ENCODE results near the gene PIGT. TPM values are rescaled to one million over a fixed set of nuclear protein-coding genes. Genes with fewer than 3 reads are reported as not detected.
"Not testable (repeated sequence)": the region's sequence is repeated elsewhere in the genome, so short reads cannot be mapped to it uniquely, and the experiment has no call there.

Gene PIGT
- total and polyA plus RNA-seq, 2 of the 4 experiments (the other 2 are of a cell fraction): 31.2 to 145 TPM

DNA sequence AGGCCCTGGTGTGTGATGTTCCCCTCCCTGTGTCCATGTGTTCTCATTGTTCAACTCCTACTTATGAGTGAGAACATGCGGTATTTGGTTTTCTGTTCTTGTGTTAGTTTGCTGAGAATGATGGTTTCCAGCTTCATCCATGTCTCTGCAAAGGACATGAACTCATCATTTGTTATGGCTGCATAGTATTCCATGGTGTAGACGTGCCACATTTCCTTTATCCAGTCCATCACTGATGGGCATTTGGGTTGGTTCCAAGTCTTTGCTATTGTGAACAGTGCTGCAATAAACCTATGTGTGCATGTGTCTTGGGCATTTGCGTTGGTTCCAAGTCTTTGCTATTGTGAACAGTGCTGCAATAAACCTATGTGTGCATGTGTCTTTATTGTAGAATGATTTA is 56.3 kb downstream of the PIGT start:
- H4K5ac ChIP-seq (ENCODE audit: low read depth, low read length); H3K27ac ChIP-seq (ENCODE audit: insufficient read depth, low read length); H2AK5ac ChIP-seq (ENCODE audit: low read depth, low read length); H3K18ac ChIP-seq (ENCODE audit: low read depth, low read length); H3K79me1 ChIP-seq (ENCODE audit: low read depth in 1 of 2, low read length in 2 of 2); DNase-seq; H2BK15ac ChIP-seq (ENCODE audit: low read depth, low read length); H3K4me1 ChIP-seq (ENCODE audit: control insufficient read depth, insufficient read depth, low read length); H3K9me3 ChIP-seq (ENCODE audit: control insufficient read depth, insufficient read depth, low read length); dilution Hi-C loops (cut with HindIII; ENCODE audit: low sequenced_read_pairs, unreplicated experiment); H3K9me1 ChIP-seq (ENCODE audit: insufficient read depth, low read length); H3K56ac ChIP-seq (ENCODE audit: extremely low read depth, insufficient read depth, low read length); in situ Hi-C loops (cut with MboI; ENCODE audit: low sequenced_read_pairs); BruUV-seq (replicated peaks); H2BK20ac ChIP-seq (ENCODE audit: low read depth, low read length); intact Hi-C loops (cut with micrococcal nuclease); H3K14ac ChIP-seq (replicated peaks; ENCODE audit: low read depth, low read length); CTCF ChIA-PET; H3K4me2 ChIP-seq (ENCODE audit: low read depth, low read length); H4K8ac ChIP-seq (ENCODE audit: low read depth in 2 of 2, low read length in 2 of 2); H3K36me3 ChIP-seq (ENCODE audit: control insufficient read depth, insufficient read depth, low read length); H3K4me3 ChIP-seq (ENCODE audit: insufficient read depth, low read depth, low read length); H4K20me1 ChIP-seq (ENCODE audit: insufficient read depth, low read length); H2AFZ ChIP-seq (replicated peaks; ENCODE audit: low read length, poor library complexity); H3K23ac ChIP-seq (ENCODE audit: low read depth, low read length); H2BK5ac ChIP-seq (ENCODE audit: low read depth, low read length, poor library complexity, severe bottlenecking); H3K4ac ChIP-seq (ENCODE audit: low read depth, low read length); H3K9ac ChIP-seq (ENCODE audit: low read depth, low read length); H2AK9ac ChIP-seq (replicated peaks; ENCODE audit: low read depth, low read length, poor library complexity); POLR2A ChIA-PET (ENCODE audit: unreplicated experiment); H4K91ac ChIP-seq (ENCODE audit: insufficient read depth, low read depth, low read length); H2BK120ac ChIP-seq (ENCODE audit: low read depth, low read length); ATAC-seq (ENCODE audit: low read depth): not testable (repeated sequence)
- no CpG with 5 or more reads among the region's 3 CpGs for WGBS, 2 experiments (ENCODE audit: extremely low coverage in 2 of 2, insufficient read length in 1 of 2)
- H3K27me3 ChIP-seq (ENCODE audit: control insufficient read depth, insufficient read depth, low read length): peaks cover 41% of the 10 kb centered on the region

Small RNA genes lying within 50 kb of the gene (microRNA-seq; reads per million reads assigned to microRNA genes)
- gene MIR6812 (ENCODE audit: insufficient read depth in 1 of 2, insufficient read length in 1 of 2, unreplicated experiment in 1 of 2): 0.37 to 1.0 reads per million in 2 experiments

Small RNA genes lying within 50 kb of the gene (small RNA-seq; reads per million reads assigned to genes)
- gene MIR6812: 0 reads per million in 5 experiments

Other genes with a start within 250 kb of the PIGT start
- gene PI3, start 241.2 kb upstream of the PIGT start, total RNA-seq (2012; rRNA removed): not detected in 2 replicates
- gene PI3, start 241.2 kb upstream of the PIGT start, polyA plus RNA-seq (2012; rRNA removed): not detected in 2 replicates
- not detected in 2 replicates for gene SEMG1, start 209.1 kb upstream of the PIGT start, total RNA-seq (2012; rRNA removed)
- gene SEMG1, start 209.1 kb upstream of the PIGT start, polyA plus RNA-seq (2012; rRNA removed): not detected in 2 replicates
- gene SEMG2, start 194.8 kb upstream of the PIGT start, total RNA-seq (2012; rRNA removed): not detected in 2 replicates
- not detected in 2 replicates for gene SEMG2, start 194.8 kb upstream of the PIGT start, polyA plus RNA-seq (2012; rRNA removed)
- not detected in 2 replicates for gene SLPI, start 161.6 kb upstream of the PIGT start, total RNA-seq (2012; rRNA removed)
- gene SLPI, start 161.6 kb upstream of the PIGT start, polyA plus RNA-seq (2012; rRNA removed): not detected in 2 replicates
- not detected in 2 replicates for gene RBPJL, start 109.3 kb upstream of the PIGT start, total RNA-seq (2012; rRNA removed)
- gene RBPJL, start 109.3 kb upstream of the PIGT start, polyA plus RNA-seq (2012; rRNA removed): not detected in 2 replicates
- gene MATN4, start 107.8 kb upstream of the PIGT start, total RNA-seq (2012; rRNA removed): not detected in 2 replicates
- 0.12 and 0.13 TPM in 2 replicates for gene MATN4, start 107.8 kb upstream of the PIGT start, polyA plus RNA-seq (2012; rRNA removed)
- 265 and 275 TPM in 2 replicates for gene SDC4, start 67.7 kb upstream of the PIGT start, total RNA-seq (2012; rRNA removed)
- gene SDC4, start 67.7 kb upstream of the PIGT start, polyA plus RNA-seq (2012; rRNA removed): 181 and 203 TPM in 2 replicates
- gene SYS1, start 53.0 kb upstream of the PIGT start, total RNA-seq (2012; rRNA removed): 12.9 and 16.7 TPM in 2 replicates
- gene SYS1, start 53.0 kb upstream of the PIGT start, polyA plus RNA-seq (2012; rRNA removed): 24.6 and 29.2 TPM in 2 replicates
- not detected in 2 replicates for gene TP53TG5, start 37.8 kb upstream of the PIGT start, total RNA-seq (2012; rRNA removed)
- gene TP53TG5, start 37.8 kb upstream of the PIGT start, polyA plus RNA-seq (2012; rRNA removed): not detected in 2 replicates
- 1.1 and 1.3 TPM in 2 replicates for gene DBNDD2, start 7.9 kb upstream of the PIGT start, total RNA-seq (2012; rRNA removed)
- 7.8 and 9.3 TPM in 2 replicates for gene DBNDD2, start 7.9 kb upstream of the PIGT start, polyA plus RNA-seq (2012; rRNA removed)
- gene WFDC2, start 53.6 kb downstream of the PIGT start, total RNA-seq (2012; rRNA removed): not detected in 2 replicates
- gene WFDC2, start 53.6 kb downstream of the PIGT start, polyA plus RNA-seq (2012; rRNA removed): not detected in 2 replicates
- gene SPINT3, start 99.5 kb downstream of the PIGT start, total RNA-seq (2012; rRNA removed): not detected in 2 replicates
- gene SPINT3, start 99.5 kb downstream of the PIGT start, polyA plus RNA-seq (2012; rRNA removed): not detected in 2 replicates
- gene WFDC6, start 123.3 kb downstream of the PIGT start, total RNA-seq (2012; rRNA removed): not detected in 2 replicates
- gene WFDC6, start 123.3 kb downstream of the PIGT start, polyA plus RNA-seq (2012; rRNA removed): not detected in 2 replicates
- gene EPPIN, start 131.3 kb downstream of the PIGT start, total RNA-seq (2012; rRNA removed): not detected in 2 replicates
- gene EPPIN, start 131.3 kb downstream of the PIGT start, polyA plus RNA-seq (2012; rRNA removed): not detected in 2 replicates
- not detected in 2 replicates for gene WFDC8, start 163.1 kb downstream of the PIGT start, total RNA-seq (2012; rRNA removed)
- not detected in 2 replicates for gene WFDC8, start 163.1 kb downstream of the PIGT start, polyA plus RNA-seq (2012; rRNA removed)
- gene WFDC10A, start 213.6 kb downstream of the PIGT start, total RNA-seq (2012; rRNA removed): not detected in 2 replicates
- not detected in 2 replicates for gene WFDC10A, start 213.6 kb downstream of the PIGT start, polyA plus RNA-seq (2012; rRNA removed)
- gene WFDC9, start 215.1 kb downstream of the PIGT start, total RNA-seq (2012; rRNA removed): not detected in 2 replicates
- gene WFDC9, start 215.1 kb downstream of the PIGT start, polyA plus RNA-seq (2012; rRNA removed): not detected in 2 replicates

Data from IMR-90 (cell line).